Neural cell (in vitro differentiated cells): ENCODE data around the gene DMXL2.

Experiments
- EP300 ChIP-seq: fragments of 450-650 bp; conservative IDR thresholded peaks from 2 replicates; pipeline ENCODE4 v1.6.1; 2014; ENCODE audit warnings: antibody characterized with exemption, mild to moderate bottlenecking, moderate library complexity; ENCODE audit not compliant: poor library complexity, severe bottlenecking
- MXI1 ChIP-seq: fragments of 450-650 bp; conservative IDR thresholded peaks from 2 replicates; pipeline ENCODE4 v1.6.1; 2014; ENCODE audit warnings: antibody characterized with exemption, mild to moderate bottlenecking; ENCODE audit not compliant: poor library complexity, severe bottlenecking
- POLR2AphosphoS5 ChIP-seq: IDR thresholded peaks from 2 replicates; pipeline ENCODE4 v1.6.1; 2012
- RAD21 ChIP-seq: fragments of 450-650 bp; conservative IDR thresholded peaks from 2 replicates; pipeline ENCODE4 v1.6.1; 2014; ENCODE audit warnings: antibody characterized with exemption, mild to moderate bottlenecking, moderate library complexity
- SMC3 ChIP-seq: fragments of 450-650 bp; conservative IDR thresholded peaks from 2 replicates; pipeline ENCODE4 v1.6.1; 2014; ENCODE audit warnings: antibody characterized with exemption, mild to moderate bottlenecking, moderate library complexity; ENCODE audit not compliant: poor library complexity
- TAF1 ChIP-seq: IDR thresholded peaks from 2 replicates; pipeline ENCODE4 v1.6.1; 2012; ENCODE audit warnings: low read depth
- TF ChIP-seq, protein P1 (sequence below): fragments of 450-650 bp; IDR thresholded peaks from 2 replicates; pipeline ENCODE4 v1.5.1; 2014; ENCODE audit warnings: antibody characterized with exemption, mild to moderate bottlenecking, moderate library complexity; ENCODE audit not compliant: poor library complexity, severe bottlenecking

- TF ChIP-seq, protein P1, sequence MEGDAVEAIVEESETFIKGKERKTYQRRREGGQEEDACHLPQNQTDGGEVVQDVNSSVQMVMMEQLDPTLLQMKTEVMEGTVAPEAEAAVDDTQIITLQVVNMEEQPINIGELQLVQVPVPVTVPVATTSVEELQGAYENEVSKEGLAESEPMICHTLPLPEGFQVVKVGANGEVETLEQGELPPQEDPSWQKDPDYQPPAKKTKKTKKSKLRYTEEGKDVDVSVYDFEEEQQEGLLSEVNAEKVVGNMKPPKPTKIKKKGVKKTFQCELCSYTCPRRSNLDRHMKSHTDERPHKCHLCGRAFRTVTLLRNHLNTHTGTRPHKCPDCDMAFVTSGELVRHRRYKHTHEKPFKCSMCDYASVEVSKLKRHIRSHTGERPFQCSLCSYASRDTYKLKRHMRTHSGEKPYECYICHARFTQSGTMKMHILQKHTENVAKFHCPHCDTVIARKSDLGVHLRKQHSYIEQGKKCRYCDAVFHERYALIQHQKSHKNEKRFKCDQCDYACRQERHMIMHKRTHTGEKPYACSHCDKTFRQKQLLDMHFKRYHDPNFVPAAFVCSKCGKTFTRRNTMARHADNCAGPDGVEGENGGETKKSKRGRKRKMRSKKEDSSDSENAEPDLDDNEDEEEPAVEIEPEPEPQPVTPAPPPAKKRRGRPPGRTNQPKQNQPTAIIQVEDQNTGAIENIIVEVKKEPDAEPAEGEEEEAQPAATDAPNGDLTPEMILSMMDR, result no peak
- TF ChIP-seq EP300, result no peak
- TF ChIP-seq POLR2AphosphoS5, result no peak
- TF ChIP-seq MXI1, result no peak
- TF ChIP-seq SMC3, result no peak
- no peak for TF ChIP-seq TAF1
- TF ChIP-seq RAD21, result no peak
These were observed 152.1 kb downstream of the DMXL2 start for GRCh38 chr15:51470512-51470911.
